Suppressor macrophage (primary cell): ENCODE results near the gene KLRC4.
"Not testable (repeated sequence)": the region's sequence is repeated elsewhere in the genome, so short reads cannot be mapped to it uniquely, and the experiment has no call there.

Experiments
- DNase-seq, 4 experiments: peaks; one replicate each; pipeline ENCODE4 v3.0.0-alpha.2; 2020 to 2022

KLRC4 gene

DNA sequence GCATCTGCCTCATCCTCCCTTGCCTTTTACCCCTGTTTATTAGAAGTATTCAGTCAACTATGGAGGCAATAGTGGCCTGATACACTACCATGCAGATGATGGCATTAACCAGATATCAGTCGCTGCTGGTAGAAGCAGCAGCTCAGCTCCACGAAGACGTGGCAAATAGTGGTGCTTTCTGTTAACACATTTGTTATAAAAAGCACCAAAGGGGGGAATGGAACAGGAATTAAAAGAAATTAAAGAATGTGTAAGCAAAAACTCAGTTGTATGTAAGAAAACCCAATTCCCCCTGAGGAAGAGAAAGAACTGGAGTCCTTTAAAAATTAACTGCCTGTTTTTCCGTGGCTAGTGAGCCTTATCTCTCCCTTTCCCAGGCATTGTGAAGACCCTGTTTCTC lies 41.8 kb downstream of the KLRC4 start:
- DNase-seq, result not testable (repeated sequence)

DNA sequence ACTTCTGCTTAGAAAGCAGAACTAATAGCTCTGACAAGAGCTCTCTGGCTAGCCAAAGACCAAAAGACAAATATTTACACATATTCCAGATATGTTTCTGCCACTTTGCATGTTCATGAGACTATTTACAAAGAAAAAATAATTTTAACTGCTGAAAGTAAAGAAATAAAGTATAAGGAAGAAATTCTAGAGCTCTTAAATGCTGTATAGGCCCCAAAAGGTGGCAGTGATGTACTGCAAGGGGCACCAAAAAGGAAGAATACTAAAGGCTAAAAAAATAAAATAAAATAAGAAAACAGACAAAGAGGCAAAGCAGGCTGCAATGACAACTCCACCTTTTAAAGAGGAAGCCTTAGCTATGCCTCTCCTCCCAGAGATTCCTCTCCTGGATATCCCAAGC lies 42.7 kb downstream of the KLRC4 start:
- peak in 3 of 4 experiments; percentile 39 to 44 (median 44) for DNase-seq

DNA sequence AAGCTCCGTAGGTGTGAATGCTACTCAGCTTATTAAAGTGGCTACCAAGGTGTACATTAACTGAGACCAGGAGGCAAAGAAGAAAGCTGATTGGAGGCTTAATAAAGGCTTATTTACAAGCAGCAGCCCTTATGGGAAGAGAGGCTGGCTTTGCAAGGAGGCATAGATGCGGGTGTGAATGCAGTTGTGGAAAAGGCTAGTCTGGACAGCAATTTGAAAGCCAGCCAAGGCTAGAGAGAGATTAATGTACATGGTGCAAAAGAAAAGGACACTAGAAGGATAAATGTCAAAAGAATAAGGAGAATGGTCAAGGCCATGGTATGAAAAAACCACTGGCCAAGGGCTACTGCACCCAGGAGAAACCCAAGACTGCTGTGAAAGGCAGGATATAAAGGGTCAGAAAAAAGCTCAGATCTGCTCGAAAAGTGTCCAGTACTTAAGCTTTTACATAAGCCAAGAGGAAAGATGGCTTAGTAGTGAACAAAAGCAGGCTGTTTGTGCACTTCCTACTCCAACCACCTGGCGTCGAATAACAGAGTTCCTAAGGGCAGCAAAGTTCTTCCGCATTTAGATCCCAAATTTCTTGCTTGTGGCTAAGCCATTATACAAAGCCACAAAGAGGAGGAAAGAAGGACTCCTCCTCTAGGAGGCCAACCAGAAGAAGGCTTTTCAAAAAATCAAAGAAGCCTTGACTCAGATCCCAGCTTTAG lies 43.7 kb downstream of the KLRC4 start:
- DNase-seq, result peak; percentile 13 to 51 (median 22)

DNA sequence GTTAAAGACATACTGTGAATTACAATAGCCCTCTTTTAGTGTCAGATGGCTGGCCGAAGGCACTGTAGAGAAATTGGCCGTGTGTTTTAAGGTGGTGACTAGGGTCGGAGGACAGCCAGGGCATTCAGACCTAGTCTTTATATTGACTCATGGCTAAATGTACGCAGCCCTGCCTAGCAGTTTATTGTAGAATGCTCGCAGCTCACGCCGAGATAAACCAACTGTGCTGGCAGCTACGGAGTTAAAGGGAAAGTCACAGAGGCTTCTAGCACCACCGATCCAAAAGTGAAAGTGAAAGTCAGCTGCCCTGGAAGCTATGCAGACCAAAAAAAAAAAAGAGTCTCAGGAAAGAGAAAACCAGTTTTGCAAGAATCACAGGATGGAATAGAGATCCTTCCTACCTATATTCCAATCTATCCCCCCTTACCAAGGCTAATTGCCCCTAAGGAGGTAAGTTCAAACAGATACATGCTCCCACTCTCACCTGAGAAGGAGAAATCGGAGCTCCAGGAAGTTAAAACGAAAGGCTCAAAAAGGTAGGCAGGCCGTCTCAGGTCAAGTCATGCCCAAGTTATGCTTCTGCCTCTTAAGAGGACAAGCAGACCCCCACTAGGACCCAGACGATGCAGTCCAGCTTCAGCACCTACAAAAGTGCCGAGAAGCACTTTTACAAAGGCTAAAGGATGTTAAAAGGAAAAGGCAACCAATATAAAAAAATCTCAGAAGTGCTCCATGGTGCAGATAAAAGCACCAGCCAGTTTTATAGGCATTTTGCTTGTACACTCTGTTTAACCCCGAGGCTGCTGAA lies 44.5 kb downstream of the KLRC4 start:
- peak; percentile 51 to 74 (median 64) for DNase-seq

DNA sequence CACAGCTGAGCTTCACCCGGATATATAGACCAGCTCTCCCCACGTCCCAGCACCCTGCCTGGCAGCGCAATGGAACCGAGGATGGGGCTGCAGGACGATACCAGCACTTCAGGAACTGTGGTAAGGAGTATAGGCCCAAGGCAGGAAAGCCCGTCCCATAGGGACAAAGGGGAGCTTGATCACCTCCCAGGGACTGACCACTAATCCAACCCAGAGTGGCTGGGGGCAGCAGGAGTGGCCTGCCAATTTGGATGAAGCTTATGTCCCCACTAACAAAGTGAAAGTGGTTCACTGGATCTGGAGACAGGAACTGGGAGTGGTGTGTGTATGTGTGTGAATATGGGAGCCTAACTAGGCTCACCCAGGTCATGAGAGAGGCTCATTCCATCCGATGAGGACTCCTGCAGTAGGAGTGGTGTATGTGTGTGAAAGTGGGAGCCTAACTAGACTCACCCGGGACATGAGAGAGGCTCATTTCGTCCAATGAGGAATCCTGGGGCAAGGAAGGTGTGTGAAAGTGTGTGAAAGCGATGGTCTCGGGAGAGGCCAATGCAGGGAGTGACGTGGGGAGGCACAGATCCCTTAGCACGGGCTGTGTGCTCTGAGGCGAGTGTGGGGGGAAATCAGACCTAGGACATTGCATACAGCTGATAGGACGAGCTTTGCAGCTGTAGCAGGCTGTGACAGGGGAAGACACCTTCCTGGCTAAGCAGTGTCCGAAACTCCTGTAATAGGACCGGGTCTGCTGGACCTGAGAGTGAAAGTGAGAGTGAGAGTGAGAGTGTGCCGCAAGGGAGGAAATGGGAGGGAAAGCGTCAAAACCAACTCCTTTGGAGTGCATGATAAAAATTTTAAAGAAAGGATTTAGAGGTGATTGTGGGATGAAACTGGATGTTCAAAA lies 45.4 kb downstream of the KLRC4 start:
- DNase-seq, result peak; percentile 30 to 40 (median 34)

DNA sequence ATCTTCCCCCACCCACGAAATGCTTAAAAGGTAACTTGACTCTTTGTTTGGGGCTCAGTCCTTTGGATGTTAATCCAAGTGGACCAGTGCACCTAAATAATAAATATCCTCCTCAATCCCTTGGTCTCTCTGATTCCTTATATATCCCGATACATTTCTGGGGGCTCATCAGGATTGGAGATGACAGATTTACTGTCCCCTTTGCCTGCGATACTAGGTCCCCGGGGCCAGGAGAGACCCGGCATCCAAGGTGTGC lies 46.0 kb downstream of the KLRC4 start:
- DNase-seq, result no peak

DNA sequence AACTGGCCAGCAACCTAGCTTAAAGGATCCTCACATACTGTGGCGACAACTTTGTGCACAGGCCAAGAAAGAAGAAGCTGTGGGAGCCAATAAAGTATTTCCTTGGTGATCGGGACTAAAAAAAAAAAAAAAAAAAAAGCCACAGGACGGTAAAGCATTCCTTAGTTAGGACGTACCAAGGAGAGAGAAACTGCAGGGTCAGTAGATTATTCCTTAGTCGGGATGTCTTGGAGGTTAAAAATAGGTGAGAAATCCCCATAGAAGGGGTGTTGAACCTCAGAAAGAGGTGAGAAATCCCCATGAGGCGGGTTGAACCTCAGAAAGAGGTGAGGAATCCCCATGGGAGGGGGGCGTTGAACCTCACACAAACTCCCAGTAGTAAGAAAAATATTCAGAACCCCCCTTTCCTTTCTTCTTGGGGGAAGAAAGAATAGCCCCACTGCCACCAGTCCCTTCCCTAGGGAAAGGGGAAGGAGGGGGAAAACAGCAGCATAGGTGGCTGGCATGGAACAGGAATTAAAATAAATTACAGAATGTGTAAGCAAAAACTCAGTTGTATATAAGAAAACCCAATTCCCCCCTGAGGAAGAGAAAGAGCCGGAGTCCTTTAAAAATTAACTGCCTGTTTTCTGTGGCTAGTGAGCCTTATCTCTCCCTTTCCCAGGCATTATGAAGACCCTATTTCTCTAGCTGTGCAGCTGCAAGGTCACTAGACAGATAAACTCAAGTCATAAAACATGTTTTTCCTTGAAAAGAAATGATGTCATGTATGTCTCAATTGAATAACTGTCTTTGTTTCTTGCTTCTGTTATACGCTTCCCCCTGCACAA lies 46.5 kb downstream of the KLRC4 start:
- peak in 1 of 4 experiments; percentile 16 for DNase-seq

DNA sequence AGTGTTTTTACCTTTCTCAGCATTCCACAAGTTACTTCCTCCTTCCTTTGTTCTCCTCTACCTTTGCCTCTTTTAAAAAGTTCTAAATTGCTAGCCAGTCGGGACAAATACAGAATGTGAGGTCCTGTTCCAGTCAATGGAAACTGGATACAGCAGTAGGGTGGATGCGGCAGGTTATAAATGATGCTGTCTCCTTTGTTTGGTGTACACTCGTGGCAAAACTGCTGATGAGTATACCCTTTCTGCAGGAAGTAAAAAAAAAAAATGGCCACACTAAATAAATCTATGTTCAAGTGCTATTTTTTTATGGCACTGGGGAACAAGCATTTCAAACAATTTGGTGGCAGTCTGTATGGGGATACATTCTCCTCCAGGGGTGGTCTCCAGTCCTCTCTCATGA lies 47.2 kb downstream of the KLRC4 start:
- no peak for DNase-seq

DNA sequence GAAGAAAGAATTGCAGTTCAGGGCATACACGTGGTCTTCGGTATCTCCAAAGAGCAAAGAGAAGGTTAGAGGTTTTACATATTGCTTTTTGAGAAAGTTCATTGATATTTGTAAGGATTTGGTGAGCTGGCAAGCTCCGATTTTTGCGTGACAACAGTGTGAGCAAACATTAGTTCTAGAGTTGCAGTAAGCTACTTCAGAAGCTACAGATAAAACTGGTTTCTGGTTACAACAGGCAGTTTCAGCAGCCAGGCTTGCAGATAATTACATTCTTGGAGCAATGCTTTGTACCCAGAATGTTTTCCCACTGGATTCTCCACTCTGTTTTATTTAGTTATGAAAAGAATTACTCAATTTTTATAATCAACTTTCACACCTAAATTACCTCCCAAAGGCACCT lies 47.9 kb downstream of the KLRC4 start:
- DNase-seq, result no peak

DNA sequence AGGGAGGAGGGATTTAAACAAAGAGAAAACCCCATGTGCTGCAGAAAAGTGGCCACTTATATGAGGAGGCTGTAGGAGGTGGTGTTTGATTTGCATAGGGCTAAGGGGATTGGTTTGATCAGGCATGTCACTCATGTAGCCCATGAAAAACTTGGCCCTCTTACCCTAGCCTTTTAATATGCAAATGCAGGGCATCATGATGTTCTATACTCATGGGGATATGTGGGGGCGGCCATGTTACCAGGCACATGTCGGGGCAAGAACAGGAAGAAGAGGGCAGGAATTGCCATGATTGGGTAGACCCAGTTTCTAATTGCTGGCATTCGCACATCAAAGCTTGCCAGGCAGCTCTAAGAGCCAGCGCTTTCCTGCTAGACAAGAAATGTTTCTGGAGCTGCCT lies 48.5 kb downstream of the KLRC4 start:
- no peak for DNase-seq

DNA sequence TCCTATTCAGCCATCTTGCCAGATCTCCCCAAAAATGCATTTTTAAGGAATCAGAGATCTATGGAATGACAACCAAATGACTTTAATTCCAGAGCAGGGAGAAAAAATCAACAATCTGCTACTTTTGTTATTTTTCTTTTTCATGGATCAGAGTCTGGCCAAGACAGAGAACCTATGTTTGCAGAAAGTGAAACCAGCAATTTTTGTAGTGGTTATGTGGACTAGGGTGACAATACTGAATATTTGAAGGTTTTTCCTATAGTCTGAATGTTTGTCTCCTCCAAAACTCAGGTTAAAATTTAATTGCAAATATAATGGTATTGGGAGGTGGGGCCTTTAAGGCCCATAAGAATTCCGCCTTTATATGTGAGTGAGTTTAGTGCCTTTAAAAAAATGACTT lies 50.6 kb downstream of the KLRC4 start:
- no peak for DNase-seq

DNA sequence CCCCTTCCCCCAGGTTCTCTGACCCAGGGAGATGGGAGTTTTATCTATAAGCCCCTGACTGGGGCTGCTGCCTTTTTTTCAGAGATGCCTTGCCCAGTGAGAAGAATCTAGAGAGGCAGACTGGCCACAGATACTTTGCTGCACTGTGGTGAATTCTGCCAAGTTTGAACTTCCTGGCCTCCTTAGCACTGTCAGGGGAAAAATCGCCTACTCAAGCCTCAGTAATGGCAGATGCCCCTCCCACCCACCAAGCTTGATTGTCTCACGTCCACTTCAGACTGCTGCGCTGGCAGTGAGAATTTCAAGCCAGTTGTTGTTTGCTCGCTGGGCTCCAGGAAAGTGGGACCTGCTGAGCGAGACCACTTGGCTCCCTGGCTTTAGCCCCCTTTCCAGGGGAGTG lies 51.4 kb downstream of the KLRC4 start:
- DNase-seq, result no peak
